Activated CD4-positive, alpha-beta T cell treated with anti-CD3 and anti-CD28 coated beads, Interleukin-2, Interleukin-4, amounts not matched to agents 100 ng/mL and 50 ng/mL, durations not matched to agents 16 hours and 8 hours (primary cell): Measurements from ENCODE around the gene GAGE13.
"Not testable (repeated sequence)": the region's sequence is repeated elsewhere in the genome, so short reads cannot be mapped to it uniquely, and the experiment has no call there.

Experiments
- DNase-seq: peaks from one replicate; pipeline ENCODE4 v3.0.0-alpha.2; 2020; ENCODE audit warnings: low spot score

The GAGE13 gene

DNA sequence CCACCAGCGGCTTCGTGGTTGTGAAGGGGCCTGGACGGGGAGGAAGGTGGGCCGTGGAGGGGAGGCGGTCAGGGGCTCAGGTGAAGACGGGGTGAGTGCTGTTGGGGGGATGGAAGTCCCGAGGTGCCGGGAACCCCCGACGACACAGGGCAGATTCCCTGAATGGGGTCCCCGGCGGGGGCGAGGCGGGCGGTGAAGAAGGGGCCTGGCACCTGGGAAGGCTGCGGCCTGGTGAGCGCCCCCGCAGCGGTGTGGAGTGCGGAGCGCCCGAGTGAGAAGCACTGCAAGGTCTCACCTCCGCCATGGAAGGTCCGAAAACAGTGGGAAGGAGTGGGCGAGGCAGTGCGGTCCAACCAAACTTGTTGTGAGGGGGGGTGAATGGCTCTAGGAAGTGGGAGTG, 459 bp downstream of the GAGE13 start:
- not testable (repeated sequence) for DNase-seq

DNA sequence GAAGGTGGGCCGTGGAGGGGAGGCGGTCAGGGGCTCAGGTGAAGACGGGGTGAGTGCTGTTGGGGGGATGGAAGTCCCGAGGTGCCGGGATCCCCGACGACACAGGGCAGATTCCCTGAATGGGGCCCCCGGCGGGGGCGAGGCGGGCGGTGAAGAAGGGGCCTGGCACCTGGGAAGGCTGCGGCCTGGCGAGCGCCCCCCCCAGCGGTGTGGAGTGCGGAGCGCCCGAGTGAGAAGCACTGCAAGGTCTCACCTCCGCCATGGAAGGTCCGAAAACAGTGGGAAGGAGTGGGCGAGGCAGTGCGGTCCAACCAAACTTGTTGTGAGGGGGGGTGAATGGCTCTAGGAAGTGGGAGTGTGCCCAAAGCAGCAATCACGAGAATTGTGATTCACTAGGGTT, 10.1 kb downstream of the GAGE13 start:
- DNase-seq: not testable (repeated sequence)

DNA sequence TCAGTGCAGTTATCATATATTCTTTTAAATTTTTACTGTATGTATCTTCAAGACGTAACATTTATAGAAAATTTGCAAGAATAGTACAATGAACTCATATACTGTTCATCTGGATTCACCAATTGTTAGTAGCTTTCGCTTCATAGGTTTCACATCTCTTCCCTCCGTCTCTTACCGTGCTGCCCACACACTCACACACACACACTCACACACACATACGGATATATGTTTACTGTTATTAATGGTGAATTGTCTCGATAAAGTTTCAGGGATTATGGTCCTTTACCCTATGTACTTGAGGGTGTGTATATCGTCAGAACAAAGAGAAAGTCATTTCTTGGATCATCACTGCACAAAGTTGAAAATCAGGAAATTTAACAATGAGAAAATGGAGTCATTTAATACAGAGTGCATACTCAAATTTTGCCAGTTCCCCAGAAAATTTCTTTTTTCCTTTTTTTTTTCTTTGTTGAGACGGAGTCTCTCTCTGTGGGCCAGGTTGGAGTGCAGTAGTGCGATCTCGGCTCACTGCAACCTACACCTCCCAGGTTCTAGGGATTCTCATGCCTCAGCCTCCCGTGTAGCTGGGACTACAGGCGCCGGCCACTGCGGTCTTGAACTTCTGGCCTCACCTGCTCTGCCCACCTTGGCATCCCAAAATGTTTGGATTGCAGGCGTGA, 13.3 kb downstream of the GAGE13 start:
- not testable (repeated sequence) for DNase-seq

DNA sequence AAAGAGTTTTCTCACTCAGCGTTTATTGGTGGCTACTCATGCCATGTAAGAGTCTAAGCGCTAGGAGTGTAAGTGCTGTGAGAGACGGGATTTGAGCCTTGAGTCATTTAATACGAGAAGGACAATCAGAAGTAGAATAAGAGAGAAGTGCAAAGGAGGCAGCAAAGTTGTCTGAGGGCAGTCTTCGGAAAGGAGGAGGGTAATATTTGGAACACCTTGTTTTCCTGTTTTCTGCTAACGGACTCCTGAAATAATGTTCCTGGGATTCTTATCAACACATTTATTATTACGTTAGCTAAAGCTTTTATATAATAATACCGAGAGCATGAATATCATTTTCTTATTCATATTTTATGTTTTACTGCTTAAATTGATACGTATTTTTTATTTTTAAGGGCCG, 14.0 kb downstream of the GAGE13 start:
- not testable (repeated sequence) for DNase-seq

DNA sequence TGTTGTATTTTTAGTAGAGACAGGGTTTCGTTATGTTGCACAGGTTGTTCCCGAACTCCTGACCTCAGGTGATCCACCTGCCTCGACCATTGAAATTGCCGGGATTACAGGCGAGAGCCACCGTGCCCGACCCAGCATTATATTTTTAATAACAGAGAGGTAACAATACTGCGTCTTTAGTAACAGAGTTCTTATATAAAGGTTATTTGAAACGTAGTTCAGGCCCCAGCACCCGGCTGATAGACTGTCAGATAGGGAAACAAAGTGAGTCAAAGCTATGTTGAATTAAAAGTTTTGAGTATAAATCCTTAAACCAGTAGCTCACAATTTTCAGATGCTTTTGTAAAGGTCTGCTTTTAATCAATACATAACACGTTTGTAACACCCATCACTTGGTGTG, 14.8 kb downstream of the GAGE13 start:
- DNase-seq: not testable (repeated sequence)
